IMR-90 (cell line): Measurements from ENCODE around the gene ACOT7. TPM values are rescaled to one million over a fixed set of nuclear protein-coding genes. Genes with fewer than 3 reads are reported as not detected.
A peak's percentile ranks its signal among the peaks of the same experiment; 100 is the strongest.

Experiments used
- ATAC-seq: fragments of 200-7000 bp; cut with Tn5 transposase; 2 replicates; pipeline ENCODE4 v1.9.1; 2020; ENCODE audit warnings: low read depth, mild to moderate bottlenecking, moderate library complexity
- BruUV-seq: library from RNA; stranded (reverse); fragments of 400-500 nt; replicated peaks from 2 replicates; lab custom pipeline; 2021; lab: Mats Ljungman, UMichigan
- CTCF ChIA-PET: fragments of 300-600 bp; formaldehyde crosslinking; extraction: SDS; loops from one replicate; lab custom pipeline; 2021; ENCODE audit warnings: antibody characterized with exemption; lab: Yijun Ruan, JAX
- POLR2A ChIA-PET: fragments of 300-600 bp; sonication (Branson Sonifier 250); formaldehyde crosslinking; loops from one replicate; lab custom pipeline; 2022; ENCODE audit warnings: antibody characterized with exemption; ENCODE audit not compliant: unreplicated experiment; lab: Charles Lee
- DNase-seq: peaks from one replicate; pipeline ENCODE4 v3.0.0; 2013
- H2AFZ ChIP-seq: replicated peaks from 2 replicates; pipeline ENCODE3; 2013; ENCODE audit warnings: low read length, mild to moderate bottlenecking; ENCODE audit not compliant: poor library complexity
- H2AK5ac ChIP-seq: 2 replicates; pipeline ENCODE4 v1.6.1; 2013; ENCODE audit warnings: low read depth, low read length, inconsistent platforms
- H2AK9ac ChIP-seq: replicated peaks from 2 replicates; pipeline ENCODE3; 2013; ENCODE audit warnings: mild to moderate bottlenecking, low read depth, low read length, moderate library complexity; ENCODE audit not compliant: poor library complexity
- H2BK120ac ChIP-seq: 2 replicates; pipeline ENCODE4 v1.6.1; 2013; ENCODE audit warnings: low read depth, low read length, inconsistent platforms
- H2BK15ac ChIP-seq: 3 replicates; pipeline ENCODE4 v1.6.1; 2013; ENCODE audit warnings: low read depth, low read length, inconsistent platforms
- H2BK20ac ChIP-seq: 2 replicates; pipeline ENCODE4 v1.6.1; 2013; ENCODE audit warnings: low read depth, mild to moderate bottlenecking, inconsistent platforms, low read length, moderate library complexity
- H2BK5ac ChIP-seq: 2 replicates; pipeline ENCODE4 v1.6.1; 2013; ENCODE audit warnings: mild to moderate bottlenecking, low read depth, low read length, inconsistent platforms; ENCODE audit not compliant: poor library complexity, severe bottlenecking
- H3K14ac ChIP-seq: replicated peaks from 2 replicates; pipeline ENCODE4 v1.6.1; 2013; ENCODE audit warnings: low read depth, low read length, inconsistent platforms
- H3K18ac ChIP-seq: 2 replicates; pipeline ENCODE4 v1.6.1; 2013; ENCODE audit warnings: low read depth, low read length, control low read depth
- H3K23ac ChIP-seq: 2 replicates; pipeline ENCODE4 v1.6.1; 2013; ENCODE audit warnings: low read depth, low read length, inconsistent platforms
- H3K27ac ChIP-seq: 2 replicates; pipeline ENCODE4 v1.5.1; 2013; ENCODE audit warnings: mild to moderate bottlenecking, control low read depth, low read length; ENCODE audit not compliant: insufficient read depth
- H3K27me3 ChIP-seq: 2 replicates; pipeline ENCODE4 v1.6.1; 2013; ENCODE audit warnings: low read length; ENCODE audit not compliant: control insufficient read depth, insufficient read depth
- H3K36me3 ChIP-seq: 2 replicates; pipeline ENCODE4 v1.6.1; 2013; ENCODE audit warnings: low read length, mixed read lengths; ENCODE audit not compliant: control insufficient read depth, insufficient read depth
- H3K4ac ChIP-seq: 2 replicates; pipeline ENCODE4 v1.6.1; 2013; ENCODE audit warnings: low read depth, low read length, inconsistent platforms
- H3K4me1 ChIP-seq: 2 replicates; pipeline ENCODE4 v1.6.1; 2013; ENCODE audit warnings: low read length, mixed read lengths; ENCODE audit not compliant: control insufficient read depth, insufficient read depth
- H3K4me2 ChIP-seq: 2 replicates; pipeline ENCODE4 v1.6.1; 2013; ENCODE audit warnings: low read depth, mild to moderate bottlenecking, control low read depth, low read length, moderate library complexity
- H3K4me3 ChIP-seq: 2 replicates; pipeline ENCODE4 v1.5.1; 2013; ENCODE audit warnings: low read depth, mild to moderate bottlenecking, control low read depth, low read length, moderate library complexity; ENCODE audit not compliant: insufficient read depth
- H3K56ac ChIP-seq: 2 replicates; pipeline ENCODE4 v1.6.1; 2013; ENCODE audit warnings: low read length, inconsistent platforms; ENCODE audit not compliant: insufficient read depth; ENCODE audit errors: extremely low read depth
- H3K79me1 ChIP-seq, 2 experiments: 2 replicates each; pipeline ENCODE4 v1.6.1; 2013; ENCODE audit warnings: low read length in 2 of 2, inconsistent platforms in 1 of 2, low read depth in 1 of 2
- H3K9ac ChIP-seq: 2 replicates; pipeline ENCODE4 v1.6.1; 2013; ENCODE audit warnings: low read depth, low read length, control low read depth
- H3K9me1 ChIP-seq: 2 replicates; pipeline ENCODE4 v1.6.1; 2013; ENCODE audit warnings: low read length, inconsistent platforms; ENCODE audit not compliant: insufficient read depth
- H3K9me3 ChIP-seq: 2 replicates; pipeline ENCODE4 v1.6.1; 2013; ENCODE audit warnings: low read length; ENCODE audit not compliant: control insufficient read depth, insufficient read depth
- H4K20me1 ChIP-seq: 2 replicates; pipeline ENCODE4 v1.6.1; 2013; ENCODE audit warnings: low read length, inconsistent platforms; ENCODE audit not compliant: insufficient read depth
- H4K5ac ChIP-seq: 2 replicates; pipeline ENCODE4 v1.6.1; 2013; ENCODE audit warnings: mild to moderate bottlenecking, low read depth, low read length, control low read depth
- H4K8ac ChIP-seq, 2 experiments: 2 replicates each; pipeline ENCODE4 v1.6.1; 2013; ENCODE audit warnings: low read depth in 2 of 2, low read length in 2 of 2, control low read depth in 1 of 2, inconsistent platforms in 1 of 2
- H4K91ac ChIP-seq: 2 replicates; pipeline ENCODE4 v1.6.1; 2013; ENCODE audit warnings: low read depth, low read length, inconsistent platforms; ENCODE audit not compliant: insufficient read depth
- MAZ ChIP-seq: IDR thresholded peaks from 2 replicates; pipeline ENCODE4 v1.6.1; 2012; ENCODE audit warnings: low read depth, mild to moderate bottlenecking, low read length, improper control_type of control experiment, moderate library complexity, borderline replicate concordance
- RAD21 ChIP-seq: IDR thresholded peaks from 2 replicates; pipeline ENCODE4 v1.6.1; 2012; ENCODE audit warnings: low read length, improper control_type of control experiment
- SMC3 ChIP-seq: fragments of 150-350 bp; IDR thresholded peaks from 2 replicates; pipeline ENCODE4 v1.6.1; 2016; ENCODE audit warnings: low read depth, mild to moderate bottlenecking, antibody characterized with exemption, low read length, moderate library complexity
- WGBS, 2 experiments: methylation state at CpG; one replicate each; pipeline versions ENCODE4 v1.1.5 to v1.1.7; 2013; ENCODE audit warnings: missing lambda C conversion rate in 2 of 2; ENCODE audit not compliant: insufficient read length in 1 of 2; ENCODE audit errors: extremely low coverage in 2 of 2; 5-methylcytosine and 5-hydroxymethylcytosine counted together
- dilution Hi-C: fragments of 300-500 bp; cut with HindIII; formaldehyde crosslinking; loops from one replicate; pipeline ENCODE4 v1.14.3; 2018; ENCODE audit warnings: low sequenced_read_pairs; ENCODE audit not compliant: unreplicated experiment
- in situ Hi-C: fragments of 300-500 bp; cut with MboI; formaldehyde crosslinking; loops from 3 replicates; pipeline ENCODE4 v1.14.3; 2019; ENCODE audit warnings: low sequenced_read_pairs, inconsistent platforms, mixed read lengths
- intact Hi-C: fragments of 100-400 bp; cut with micrococcal nuclease; formaldehyde crosslinking; loops from 2 replicates; pipeline ENCODE4 v1.10.0; 2022
- polyA plus RNA-seq, 3 experiments: library from polyadenylated mRNA; depleted of rRNA; stranded (reverse); fragments of >200 nt; gene quantifications; 2 replicates each; pipeline ENCODE4 v1.2.3, GENCODE V29; 2012; ENCODE audit warnings: low replicate concordance in 1 of 3
- total RNA-seq: library from RNA; depleted of rRNA; stranded (reverse); fragments of >200 nt; gene quantifications from 2 replicates; pipeline ENCODE4 v1.2.3, GENCODE V29; 2012
- TF ChIP-seq, protein P1 (sequence below): conservative IDR thresholded peaks from 2 replicates; pipeline ENCODE4 v1.5.1; 2012; ENCODE audit warnings: mild to moderate bottlenecking, low read depth, low read length, improper control_type of control experiment
- TF ChIP-seq, protein P2 (sequence below): fragments of 150-350 bp; IDR thresholded peaks from 2 replicates; pipeline ENCODE4 v1.6.1; 2016; ENCODE audit warnings: low read depth, mild to moderate bottlenecking, low read length, moderate library complexity, borderline replicate concordance

ACOT7 gene
- total and polyA plus RNA-seq, 2 of the 4 experiments (the other 2 are of a cell fraction) = 51.6 to 242 TPM

DNA sequence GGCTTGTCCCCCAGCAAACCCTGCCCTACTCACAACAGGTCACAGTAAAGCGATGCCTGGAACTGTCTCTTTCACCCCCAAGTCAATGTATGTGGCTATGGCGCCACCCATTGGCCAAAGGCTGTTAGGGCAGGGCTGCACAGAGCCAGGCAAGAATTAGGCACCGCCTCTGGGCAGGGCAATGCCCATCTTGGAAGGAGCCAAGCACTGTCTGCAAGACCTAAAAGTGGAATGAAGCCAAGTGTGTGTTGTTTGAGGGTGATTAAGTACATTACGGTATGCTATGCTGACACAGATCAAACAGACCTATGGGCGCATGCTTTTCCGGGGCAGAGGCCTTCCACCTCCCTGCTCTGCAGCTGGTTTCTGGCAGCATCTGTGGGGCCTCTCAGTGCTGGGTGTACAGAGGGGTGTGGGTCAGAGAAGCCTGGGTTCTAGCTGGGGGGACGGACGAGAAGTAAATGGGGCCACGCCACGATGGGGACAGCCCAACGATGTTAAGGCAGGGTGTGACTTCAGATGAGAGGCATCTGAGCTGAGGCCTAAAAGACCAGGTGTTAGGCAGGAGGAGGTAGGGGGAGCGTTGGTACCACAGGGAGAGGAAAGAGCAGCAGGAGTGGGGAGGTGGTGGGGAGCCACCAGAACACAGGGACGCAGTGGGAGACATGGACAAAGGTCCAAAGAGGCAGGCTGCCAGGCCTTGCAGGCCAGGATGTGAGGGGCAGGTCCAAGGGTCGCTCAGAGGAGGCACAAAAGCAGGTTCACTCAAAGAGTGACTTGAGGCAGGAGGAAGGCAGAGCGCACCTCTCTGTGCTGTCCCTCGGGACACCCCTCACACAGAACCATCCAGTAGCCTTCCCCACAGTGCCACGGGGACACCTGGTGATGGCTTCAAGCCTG is 49.8 kb downstream of the ACOT7 start:
- Histone ChIP-seq H3K4me2 (no peak overlapping the region), H2BK5ac (no peak overlapping the region), H3K56ac (no peak overlapping the region), H3K14ac (no peak overlapping the region), H4K91ac (no peak overlapping the region), H2BK15ac (no peak overlapping the region), H4K8ac (no peak overlapping the region), H3K18ac (no peak overlapping the region), H3K4me1 (no peaks in the 10 kb centered on the region; the same call in 1 of the 2 replicates), H4K20me1 (peaks cover 16% of the 10 kb centered on the region), H2AK9ac (peak overlapping the region; percentile 33), H2AK5ac (no peak overlapping the region), H2BK120ac (no peak overlapping the region), H3K27me3 (no peaks in the 10 kb centered on the region), H3K79me1 (peaks cover 3 to 8% of the 10 kb centered on the region in 2 experiments; a peak in 3 of 4 replicates), H3K27ac (no peak overlapping the region), H2BK20ac (no peak overlapping the region), H3K4me3 (no peak overlapping the region), H3K9me1 (no peaks in the 10 kb centered on the region), H3K4ac (no peak overlapping the region), H3K9me3 (no peaks in the 10 kb centered on the region), H3K36me3 (peaks cover 4% of the 10 kb centered on the region), H4K5ac (no peak overlapping the region), H2AFZ (peak overlapping the region; percentile 67), H3K9ac (no peak overlapping the region), H3K23ac (no peak overlapping the region)
- DNase-seq (peak; percentile 72), ATAC-seq (peak; percentile 100)
- in situ Hi-C loops = loop anchor here (5.0 to 25.0 kb wide), 2 partner anchors 96 to 831 kb away; no protein-coding TSS in a partner anchor
- TF ChIP-seq, protein P1, sequence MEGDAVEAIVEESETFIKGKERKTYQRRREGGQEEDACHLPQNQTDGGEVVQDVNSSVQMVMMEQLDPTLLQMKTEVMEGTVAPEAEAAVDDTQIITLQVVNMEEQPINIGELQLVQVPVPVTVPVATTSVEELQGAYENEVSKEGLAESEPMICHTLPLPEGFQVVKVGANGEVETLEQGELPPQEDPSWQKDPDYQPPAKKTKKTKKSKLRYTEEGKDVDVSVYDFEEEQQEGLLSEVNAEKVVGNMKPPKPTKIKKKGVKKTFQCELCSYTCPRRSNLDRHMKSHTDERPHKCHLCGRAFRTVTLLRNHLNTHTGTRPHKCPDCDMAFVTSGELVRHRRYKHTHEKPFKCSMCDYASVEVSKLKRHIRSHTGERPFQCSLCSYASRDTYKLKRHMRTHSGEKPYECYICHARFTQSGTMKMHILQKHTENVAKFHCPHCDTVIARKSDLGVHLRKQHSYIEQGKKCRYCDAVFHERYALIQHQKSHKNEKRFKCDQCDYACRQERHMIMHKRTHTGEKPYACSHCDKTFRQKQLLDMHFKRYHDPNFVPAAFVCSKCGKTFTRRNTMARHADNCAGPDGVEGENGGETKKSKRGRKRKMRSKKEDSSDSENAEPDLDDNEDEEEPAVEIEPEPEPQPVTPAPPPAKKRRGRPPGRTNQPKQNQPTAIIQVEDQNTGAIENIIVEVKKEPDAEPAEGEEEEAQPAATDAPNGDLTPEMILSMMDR = peak; percentile 97
- TF ChIP-seq SMC3 (peak; percentile 98), MAZ (peak; percentile 53; the same call in 1 of the 2 replicates), RAD21 (peak; percentile 98)
- TF ChIP-seq, protein P2, sequence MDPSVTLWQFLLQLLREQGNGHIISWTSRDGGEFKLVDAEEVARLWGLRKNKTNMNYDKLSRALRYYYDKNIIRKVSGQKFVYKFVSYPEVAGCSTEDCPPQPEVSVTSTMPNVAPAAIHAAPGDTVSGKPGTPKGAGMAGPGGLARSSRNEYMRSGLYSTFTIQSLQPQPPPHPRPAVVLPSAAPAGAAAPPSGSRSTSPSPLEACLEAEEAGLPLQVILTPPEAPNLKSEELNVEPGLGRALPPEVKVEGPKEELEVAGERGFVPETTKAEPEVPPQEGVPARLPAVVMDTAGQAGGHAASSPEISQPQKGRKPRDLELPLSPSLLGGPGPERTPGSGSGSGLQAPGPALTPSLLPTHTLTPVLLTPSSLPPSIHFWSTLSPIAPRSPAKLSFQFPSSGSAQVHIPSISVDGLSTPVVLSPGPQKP = no peak
- ChIA-PET POLR2A (no interaction called here), CTCF (interaction anchor here (0.7 to 1.6 kb wide), 7 partner anchors 13 to 99 kb away, joined by 3 to 6 read pairs (median 3); no protein-coding TSS in a partner anchor)
- intact Hi-C loops = loop anchor here (1.0 kb wide), 3 partner anchors 83 to 291 kb away; no protein-coding TSS in a partner anchor
- no TSS peak for BruUV-seq
- 46% methylated on average over 8 of the region's 17 CpGs; no CpG with 5 or more reads in 1 of the 2 experiments for WGBS, 2 experiments
- dilution Hi-C loops = no loop called here
